MM.1S (cell line): Measurements from ENCODE around the gene LIX1.

Source experiments
- DNase-seq: peaks from one replicate; pipeline ENCODE4 v3.0.0-alpha.2; 2015
- H2AFZ ChIP-seq: fragments of 300-600 bp; sonication (generic); 2 replicates; pipeline ENCODE4 v1.6.0; 2016; ENCODE audit warnings: antibody characterized with exemption, low read length
- H3F3A ChIP-seq: fragments of 300-600 bp; sonication (generic); 2 replicates; pipeline ENCODE4 v1.6.1; 2016; ENCODE audit warnings: mild to moderate bottlenecking, antibody characterized with exemption, low read length, moderate library complexity, mixed read lengths; ENCODE audit not compliant: insufficient read depth
- H3K27ac ChIP-seq: fragments of 300-600 bp; sonication (generic); 2 replicates; pipeline ENCODE4 v1.5.1; 2016; ENCODE audit warnings: mild to moderate bottlenecking, low read length
- H3K27me3 ChIP-seq: fragments of 300-600 bp; sonication (generic); replicated peaks from 2 replicates; pipeline ENCODE4 v1.6.0; 2016; ENCODE audit warnings: low read length; ENCODE audit not compliant: insufficient read depth
- H3K36me3 ChIP-seq: fragments of 300-600 bp; sonication (generic); replicated peaks from 2 replicates; pipeline ENCODE4 v1.6.1; 2016; ENCODE audit warnings: mild to moderate bottlenecking, low read length, mixed read lengths; ENCODE audit not compliant: insufficient read depth
- H3K4me1 ChIP-seq: fragments of 300-600 bp; sonication (generic); 2 replicates; pipeline ENCODE4 v1.6.1; 2016; ENCODE audit warnings: low read length, mixed read lengths
- H3K4me2 ChIP-seq: fragments of 300-600 bp; sonication (generic); 2 replicates; pipeline ENCODE4 v1.6.0; 2016; ENCODE audit warnings: low read depth, low read length
- H3K4me3 ChIP-seq: fragments of 300-600 bp; sonication (generic); 2 replicates; pipeline ENCODE4 v1.5.1; 2016; ENCODE audit warnings: low read length, mixed read lengths
- H3K79me2 ChIP-seq: fragments of 300-600 bp; sonication (generic); 2 replicates; pipeline ENCODE4 v1.6.1; 2016; ENCODE audit warnings: mixed run types, low read length, mixed read lengths
- H3K9ac ChIP-seq: fragments of 300-600 bp; sonication (generic); 2 replicates; pipeline ENCODE4 v1.6.1; 2016; ENCODE audit warnings: low read length, mixed read lengths
- H3K9me2 ChIP-seq: fragments of 300-600 bp; sonication (generic); replicated peaks from 2 replicates; pipeline ENCODE4 v1.6.1; 2016; ENCODE audit warnings: mild to moderate bottlenecking, low read length, mixed read lengths; ENCODE audit not compliant: insufficient read depth
- H3K9me3 ChIP-seq: fragments of 300-600 bp; sonication (generic); replicated peaks from 2 replicates; pipeline ENCODE4 v1.6.1; 2016; ENCODE audit warnings: mild to moderate bottlenecking, low read length, mixed read lengths; ENCODE audit not compliant: insufficient read depth
- H4K20me1 ChIP-seq: fragments of 300-600 bp; sonication (generic); 2 replicates; pipeline ENCODE4 v1.6.1; 2016; ENCODE audit warnings: mild to moderate bottlenecking, low read length, moderate library complexity, mixed read lengths; ENCODE audit not compliant: insufficient read depth
- CTCF ChIP-seq: fragments of 300-600 bp; sonication (generic); IDR thresholded peaks from 2 replicates; pipeline ENCODE4 v1.5.1; 2016; ENCODE audit warnings: antibody characterized with exemption, low read length, mixed read lengths
- EZH2 ChIP-seq: fragments of 300-600 bp; sonication (generic); optimal IDR thresholded peaks from 2 replicates; pipeline ENCODE3; 2017; ENCODE audit warnings: low read depth, mild to moderate bottlenecking, antibody characterized with exemption, low read length, mixed read lengths
- EZH2phosphoT487 ChIP-seq: fragments of 300-600 bp; sonication (generic); IDR thresholded peaks from 2 replicates; pipeline ENCODE4 v1.6.1; 2018; ENCODE audit warnings: antibody characterized with exemption, low read length

Gene LIX1

DNA sequence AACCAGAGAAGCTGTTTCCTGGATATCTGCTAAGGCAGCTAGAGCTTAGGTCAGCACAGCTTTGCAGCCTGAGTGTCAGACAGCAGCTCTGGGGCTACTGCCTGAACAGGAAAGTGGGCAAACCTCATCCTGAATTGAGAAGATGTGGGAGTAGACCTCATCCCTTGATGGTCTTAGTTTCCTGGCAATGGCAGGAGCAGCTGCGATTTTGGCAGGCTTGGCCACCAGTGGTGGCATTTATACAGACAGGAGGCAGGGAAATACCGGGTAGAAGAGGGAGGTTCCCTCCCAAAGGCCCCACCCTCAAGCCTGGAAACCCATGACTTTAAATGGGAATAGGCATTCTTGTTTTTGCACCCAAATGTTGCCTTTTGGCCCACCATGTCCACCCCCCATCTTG is 69.7 kb downstream of the LIX1 start:
- Histone ChIP-seq H3K79me2 (no peaks in the 10 kb centered on the region), H3K4me1 (no peaks in the 10 kb centered on the region), H3K9me2 (no peaks in the 10 kb centered on the region), H3K9me3 (no peaks in the 10 kb centered on the region), H2AFZ (no peak overlapping the region), H3K27me3 (no peaks in the 10 kb centered on the region), H3K4me2 (no peak overlapping the region), H3K27ac (no peak overlapping the region), H3F3A (no peaks in the 10 kb centered on the region), H3K4me3 (no peak overlapping the region), H4K20me1 (no peaks in the 10 kb centered on the region), H3K36me3 (no peaks in the 10 kb centered on the region), H3K9ac (no peak overlapping the region)
- DNase-seq, result no peak
- TF ChIP-seq CTCF, result no peak
- no peak for TF ChIP-seq EZH2phosphoT487
- TF ChIP-seq EZH2, result no peak

GRCh38 chr5:97071993-97072392 is 70.4 kb downstream of the LIX1 start:
- TF ChIP-seq CTCF (no peak), EZH2phosphoT487 (no peak), EZH2 (no peak)
- no peak overlapping the region for H3K4me3 ChIP-seq
- H3F3A ChIP-seq, result no peaks in the 10 kb centered on the region
- H3K27me3 ChIP-seq, result no peaks in the 10 kb centered on the region
- H3K9me2 ChIP-seq, result no peaks in the 10 kb centered on the region
- no peaks in the 10 kb centered on the region for H3K36me3 ChIP-seq
- no peak overlapping the region for H2AFZ ChIP-seq
- no peaks in the 10 kb centered on the region for H3K79me2 ChIP-seq
- no peak overlapping the region for H3K9ac ChIP-seq
- no peak overlapping the region for H3K27ac ChIP-seq
- no peak for DNase-seq
- H3K4me1 ChIP-seq, result no peaks in the 10 kb centered on the region
- no peaks in the 10 kb centered on the region for H3K9me3 ChIP-seq
- H4K20me1 ChIP-seq, result no peaks in the 10 kb centered on the region
- no peak overlapping the region for H3K4me2 ChIP-seq

DNA sequence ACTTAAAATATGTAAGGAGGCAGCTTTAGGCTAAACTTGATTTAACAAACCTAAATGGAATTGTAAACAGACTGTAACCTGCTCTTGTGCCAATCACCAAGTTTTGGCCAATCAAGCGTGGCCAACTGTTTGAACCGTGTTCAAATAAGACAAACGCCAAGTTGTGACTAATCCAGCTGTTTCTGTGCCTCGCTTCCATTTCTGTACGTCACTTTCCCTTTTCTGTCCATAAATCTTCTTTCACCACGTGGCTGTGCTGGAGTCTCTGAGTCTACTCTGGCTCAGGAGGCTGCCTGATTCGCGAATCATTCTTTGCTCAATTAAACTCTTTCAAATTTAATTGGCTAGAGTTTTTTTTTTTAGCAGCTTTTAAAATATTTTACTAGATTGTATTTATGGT is 71.3 kb downstream of the LIX1 start:
- H3K4me3 ChIP-seq, result no peak overlapping the region
- H4K20me1 ChIP-seq, result no peaks in the 10 kb centered on the region
- H3K79me2 ChIP-seq, result no peaks in the 10 kb centered on the region
- H3K9ac ChIP-seq, result no peak overlapping the region
- H3K4me1 ChIP-seq, result no peaks in the 10 kb centered on the region
- no peak overlapping the region for H3K4me2 ChIP-seq
- H3K9me2 ChIP-seq, result no peaks in the 10 kb centered on the region
- H2AFZ ChIP-seq, result no peak overlapping the region
- H3K27me3 ChIP-seq, result no peaks in the 10 kb centered on the region
- no peaks in the 10 kb centered on the region for H3K9me3 ChIP-seq
- H3F3A ChIP-seq, result no peaks in the 10 kb centered on the region
- DNase-seq, result no peak
- H3K36me3 ChIP-seq, result no peaks in the 10 kb centered on the region
- H3K27ac ChIP-seq, result no peak overlapping the region
- TF ChIP-seq CTCF, result no peak
- TF ChIP-seq EZH2phosphoT487, result no peak
- TF ChIP-seq EZH2, result no peak

GRCh38 chr5:97070234-97070633 is 72.2 kb downstream of the LIX1 start:
- Histone ChIP-seq H3K9me2 (no peaks in the 10 kb centered on the region), H2AFZ (no peak overlapping the region), H3K27me3 (no peaks in the 10 kb centered on the region), H3K79me2 (no peaks in the 10 kb centered on the region), H3K9me3 (no peaks in the 10 kb centered on the region), H3K4me1 (no peaks in the 10 kb centered on the region), H3K4me3 (no peak overlapping the region), H3K36me3 (no peaks in the 10 kb centered on the region), H4K20me1 (no peaks in the 10 kb centered on the region), H3K27ac (no peak overlapping the region), H3F3A (no peaks in the 10 kb centered on the region), H3K4me2 (no peak overlapping the region), H3K9ac (no peak overlapping the region)
- TF ChIP-seq EZH2phosphoT487 (no peak), CTCF (no peak), EZH2 (no peak)
- no peak for DNase-seq
